CD14-positive monocyte (primary cell): ENCODE measurements around the gene JARID2. TPM values are rescaled to one million over a fixed set of nuclear protein-coding genes. Genes with fewer than 3 reads are reported as not detected.
A peak's percentile ranks its signal among the peaks of the same experiment; 100 is the strongest.

Experiments used
- DNase-seq, 3 donors: peaks; one replicate each; pipeline ENCODE4 v3.0.0-alpha.2; 2011 to 2022
- H2AFZ ChIP-seq: 2 replicates; pipeline ENCODE4 v1.6.0; 2012; ENCODE audit warnings: mild to moderate bottlenecking, low read depth, low read length, inconsistent platforms; ENCODE audit not compliant: insufficient read depth, poor library complexity, severe bottlenecking
- H3K27ac ChIP-seq, 2 donors: 1 replicate in 1 of 2; 2 replicates in 1 of 2; pipeline ENCODE4 v1.5.1; 2012 to 2013; ENCODE audit warnings: low read length in 2 of 2, control low read depth in 1 of 2, inconsistent platforms in 1 of 2, low read depth in 1 of 2, mild to moderate bottlenecking in 1 of 2
- H3K27me3 ChIP-seq, 2 donors: one replicate each; pipeline versions ENCODE4 v1.6.0 to v1.6.1; 2011 to 2013; ENCODE audit warnings: low read length in 2 of 2; ENCODE audit not compliant: control insufficient read depth in 2 of 2, insufficient read depth in 2 of 2
- H3K36me3 ChIP-seq, 2 donors: replicated peaks in 1 of 2; 1 replicate in 1 of 2; 2 replicates in 1 of 2; pipeline versions ENCODE4 v1.5.1 to v1.6.1; 2012 to 2013; ENCODE audit warnings: low read length in 2 of 2, control low read depth in 1 of 2, inconsistent platforms in 1 of 2, mild to moderate bottlenecking in 1 of 2; ENCODE audit not compliant: insufficient read depth in 2 of 2, control insufficient read depth in 1 of 2
- H3K4me1 ChIP-seq, 2 donors: 1 replicate in 1 of 2; 2 replicates in 1 of 2; pipeline versions ENCODE4 v1.5.1 to v1.6.1; 2012 to 2013; ENCODE audit warnings: low read length in 2 of 2, control low read depth in 1 of 2, inconsistent platforms in 1 of 2, mild to moderate bottlenecking in 1 of 2, moderate library complexity in 1 of 2; ENCODE audit not compliant: insufficient read depth in 2 of 2, control insufficient read depth in 1 of 2
- H3K4me2 ChIP-seq: replicated peaks from 2 replicates; pipeline ENCODE3; 2012; ENCODE audit warnings: low read length, moderate library complexity, mild to moderate bottlenecking; ENCODE audit not compliant: poor library complexity, severe bottlenecking; ENCODE audit errors: extremely low read depth
- H3K4me3 ChIP-seq, 3 experiments: fragments of 200-600 bp in 1 of 3; sonication (generic) in 1 of 3; replicated peaks in 1 of 3; 1 replicate in 2 of 3; 2 replicates in 1 of 3; pipeline ENCODE4 v1.5.1; 2011 to 2013; ENCODE audit warnings: low read length in 3 of 3, mild to moderate bottlenecking in 3 of 3, control low read depth in 2 of 3, low read depth in 2 of 3, inconsistent platforms in 1 of 3, moderate library complexity in 1 of 3
- H3K79me2 ChIP-seq: 2 replicates; pipeline ENCODE4 v1.6.0; 2012; ENCODE audit warnings: mild to moderate bottlenecking, control low read depth, inconsistent platforms, low read length, moderate library complexity; ENCODE audit not compliant: insufficient read depth
- H3K9ac ChIP-seq: 2 replicates; pipeline ENCODE4 v1.6.0; 2017; ENCODE audit warnings: low read length, mild to moderate bottlenecking; ENCODE audit not compliant: insufficient read depth, poor library complexity, severe bottlenecking
- H3K9me3 ChIP-seq, 2 donors: replicated peaks in 1 of 2; 1 replicate in 1 of 2; 2 replicates in 1 of 2; pipeline versions ENCODE4 v1.5.1 to v1.6.1; 2012 to 2013; ENCODE audit warnings: low read length in 2 of 2, control low read depth in 1 of 2; ENCODE audit not compliant: control insufficient read depth in 1 of 2, insufficient read depth in 1 of 2
- H4K20me1 ChIP-seq: 2 replicates; pipeline ENCODE4 v1.6.0; 2012; ENCODE audit warnings: mild to moderate bottlenecking, low read length, control low read depth, moderate library complexity; ENCODE audit not compliant: insufficient read depth
- H3K27ac Mint-ChIP-seq, 7 donors: one replicate each; pipeline ENCODE4 v1.8.0; 2020; ENCODE audit warnings: mild to moderate bottlenecking in 7 of 7, mixed read lengths in 7 of 7, moderate library complexity in 6 of 7, inconsistent platforms in 2 of 7
- H3K27me3 Mint-ChIP-seq, 3 donors: one replicate each; pipeline ENCODE4 v1.8.0; 2021 to 2022; ENCODE audit warnings: low read depth in 3 of 3, mild to moderate bottlenecking in 3 of 3, mixed read lengths in 3 of 3, moderate library complexity in 3 of 3, inconsistent platforms in 1 of 3
- H3K36me3 Mint-ChIP-seq, 2 donors: one replicate each; pipeline ENCODE4 v1.8.0; 2020; ENCODE audit warnings: mixed read lengths in 2 of 2, inconsistent platforms in 1 of 2, mild to moderate bottlenecking in 1 of 2
- H3K4me1 Mint-ChIP-seq: one replicate; pipeline ENCODE4 v1.8.0; 2020; ENCODE audit warnings: mild to moderate bottlenecking, mixed read lengths
- H3K4me3 Mint-ChIP-seq, 2 donors: one replicate each; pipeline ENCODE4 v1.8.0; 2020; ENCODE audit warnings: mild to moderate bottlenecking in 2 of 2, mixed read lengths in 2 of 2, moderate library complexity in 1 of 2
- H3K9me3 Mint-ChIP-seq, 7 donors: one replicate each; pipeline ENCODE4 v1.8.0; 2020 to 2022; ENCODE audit warnings: mixed read lengths in 7 of 7, mild to moderate bottlenecking in 6 of 7, moderate library complexity in 6 of 7, inconsistent platforms in 2 of 7
- WGBS: methylation state at CpG from one replicate; pipeline ENCODE4 v1.1.5; 2013; ENCODE audit warnings: missing lambda C conversion rate; ENCODE audit not compliant: insufficient coverage; 5-methylcytosine and 5-hydroxymethylcytosine counted together
- intact Hi-C, 2 donors: fragments of 100-400 bp; cut with micrococcal nuclease; formaldehyde crosslinking; loops; one replicate each; pipeline versions ENCODE4 v1.15.0 to v1.15.1; 2023
- polyA plus RNA-seq, 3 donors: library from polyadenylated mRNA; depleted of rRNA in 1 of 3; unstranded in 2 of 3; stranded (reverse) in 1 of 3; fragments of 300-500 nt in 2 of 3; fragments of >200 nt in 1 of 3; fragmentation: Illumina TruSeq in 2 of 3; gene quantifications; 1 replicate in 2 of 3; 2 replicates in 1 of 3; pipeline ENCODE4 v1.2.3, GENCODE V29; 2012 to 2021
- TF ChIP-seq, protein P1 (sequence below): fragments of 200-600 bp; IDR thresholded peaks from one replicate; pipeline ENCODE4 v1.8.0; 2022; ENCODE audit warnings: antibody characterized with exemption, mild to moderate bottlenecking

The JARID2 gene
- polyA plus RNA-seq, 3 donors, result 6.8 to 17.5 (median 12.5) TPM

GRCh38 chr6:15227827-15228318 is 18.0 kb upstream of the JARID2 start:
- H3K27ac Mint-ChIP-seq, result no peak overlapping the region
- Histone ChIP-seq H3K4me2 (no peak overlapping the region), H3K79me2 (no peaks in the 10 kb centered on the region), H3K36me3 (no peaks in the 10 kb centered on the region), H4K20me1 (no peaks in the 10 kb centered on the region), H3K27ac (no peak overlapping the region), H2AFZ (no peak overlapping the region), H3K4me1 (peaks cover 17 to 20% of the 10 kb centered on the region in 2 donors), H3K4me3 (no peak overlapping the region), H3K27me3 (no peaks in the 10 kb centered on the region), H3K9ac (no peak overlapping the region), H3K9me3 (no peaks in the 10 kb centered on the region)
- no peak overlapping the region for H3K4me3 Mint-ChIP-seq
- TF ChIP-seq, protein P1, sequence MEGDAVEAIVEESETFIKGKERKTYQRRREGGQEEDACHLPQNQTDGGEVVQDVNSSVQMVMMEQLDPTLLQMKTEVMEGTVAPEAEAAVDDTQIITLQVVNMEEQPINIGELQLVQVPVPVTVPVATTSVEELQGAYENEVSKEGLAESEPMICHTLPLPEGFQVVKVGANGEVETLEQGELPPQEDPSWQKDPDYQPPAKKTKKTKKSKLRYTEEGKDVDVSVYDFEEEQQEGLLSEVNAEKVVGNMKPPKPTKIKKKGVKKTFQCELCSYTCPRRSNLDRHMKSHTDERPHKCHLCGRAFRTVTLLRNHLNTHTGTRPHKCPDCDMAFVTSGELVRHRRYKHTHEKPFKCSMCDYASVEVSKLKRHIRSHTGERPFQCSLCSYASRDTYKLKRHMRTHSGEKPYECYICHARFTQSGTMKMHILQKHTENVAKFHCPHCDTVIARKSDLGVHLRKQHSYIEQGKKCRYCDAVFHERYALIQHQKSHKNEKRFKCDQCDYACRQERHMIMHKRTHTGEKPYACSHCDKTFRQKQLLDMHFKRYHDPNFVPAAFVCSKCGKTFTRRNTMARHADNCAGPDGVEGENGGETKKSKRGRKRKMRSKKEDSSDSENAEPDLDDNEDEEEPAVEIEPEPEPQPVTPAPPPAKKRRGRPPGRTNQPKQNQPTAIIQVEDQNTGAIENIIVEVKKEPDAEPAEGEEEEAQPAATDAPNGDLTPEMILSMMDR, result no peak
- H3K9me3 Mint-ChIP-seq, result no peaks in the 10 kb centered on the region
- intact Hi-C loops, result no loop called here
- no peak for DNase-seq
- H3K27me3 Mint-ChIP-seq, result peaks cover 0 to 3% (median 0%) of the 10 kb centered on the region in 3 donors
- WGBS, result 98% methylated on average over 7 of the region's 7 CpGs
- peaks cover 22% of the 10 kb centered on the region for H3K4me1 Mint-ChIP-seq
- H3K36me3 Mint-ChIP-seq, result no peaks in the 10 kb centered on the region

- peaks cover 0 to 3% (median 0%) of the 10 kb centered on the region in 3 donors for H3K27me3 Mint-ChIP-seq
- peaks cover 10% of the 10 kb centered on the region for H3K4me1 Mint-ChIP-seq
- Histone ChIP-seq H3K9me3 (no peaks in the 10 kb centered on the region), H4K20me1 (no peaks in the 10 kb centered on the region), H3K27ac (no peak overlapping the region), H3K4me1 (peaks cover 8 to 10% of the 10 kb centered on the region in 2 donors), H3K36me3 (no peaks in the 10 kb centered on the region), H3K27me3 (no peaks in the 10 kb centered on the region), H3K4me2 (no peak overlapping the region), H3K4me3 (no peak overlapping the region), H3K79me2 (no peaks in the 10 kb centered on the region), H2AFZ (no peak overlapping the region), H3K9ac (no peak overlapping the region)
- H3K4me3 Mint-ChIP-seq, result no peak overlapping the region
- TF ChIP-seq, protein P1, result no peak
- WGBS, result 20% methylated on average over 1 of the region's 3 CpGs
- peaks cover 0 to 2% (median 0%) of the 10 kb centered on the region in 7 donors for H3K9me3 Mint-ChIP-seq
- DNase-seq, result no peak
- peak overlapping the region in 2 of 7 donors; percentile 37 to 78 for H3K27ac Mint-ChIP-seq
- H3K36me3 Mint-ChIP-seq, result no peaks in the 10 kb centered on the region
- intact Hi-C loops, result no loop called here
Measured at GRCh38 chr6:15230827-15231226, 15.0 kb upstream of the JARID2 start.
